GM19351 (cell line): ENCODE results near the gene GABRP.

Experiments used
- ATAC-seq: cut with Tn5 transposase; IDR thresholded peaks from one replicate; pipeline ENCODE4 v1.9.1; 2021; ENCODE audit warnings: mild to moderate bottlenecking, moderate library complexity; ENCODE audit not compliant: unreplicated experiment

Gene GABRP

GRCh38 chr5:170860415-170860814, 76.9 kb downstream of the GABRP start:
- ATAC-seq = no peak

GRCh38 chr5:170860818-170861666, 77.5 kb downstream of the GABRP start:
- no peak for ATAC-seq

- ATAC-seq = no peak
Observed at GRCh38 chr5:170861667-170861916, 78.1 kb downstream of the GABRP start.

- no peak for ATAC-seq
Observed at GRCh38 chr5:170861917-170862766, 78.6 kb downstream of the GABRP start, which contains the start of gene RANBP17. RANBP17 (plus strand) TSS chr5:170862018.

GRCh38 chr5:170863646-170864045, 80.1 kb downstream of the GABRP start:
- ATAC-seq = no peak
